ENCODE measurements around the gene SMG6. TPM values are rescaled to one million over a fixed set of nuclear protein-coding genes. Genes with fewer than 3 reads are reported as not detected.

The SMG6 gene
- total and polyA plus RNA-seq, 2 of the 13 experiments (the other 11 are each of a cell fraction or from before 2014, with no cell fraction given): 4.6 to 14.6 TPM

DNA sequence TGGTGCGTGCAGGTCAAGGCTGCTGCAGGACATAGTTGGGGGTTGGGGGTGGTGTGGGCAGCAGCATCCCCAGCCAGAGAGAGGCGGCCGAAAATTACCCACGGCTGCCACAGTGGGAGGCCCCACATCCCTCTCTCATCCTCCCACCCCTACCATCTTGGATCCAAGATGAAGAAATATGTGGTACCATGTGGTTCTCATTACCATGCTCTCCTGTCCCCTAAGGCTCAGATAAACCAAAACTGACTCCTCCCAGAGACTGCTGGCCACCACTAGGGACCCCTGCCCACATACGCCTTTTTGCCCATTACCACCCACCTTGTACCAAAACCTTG lies 128.3 kb downstream of the SMG6 start (continued):
- TF ChIP-seq, protein P1, sequence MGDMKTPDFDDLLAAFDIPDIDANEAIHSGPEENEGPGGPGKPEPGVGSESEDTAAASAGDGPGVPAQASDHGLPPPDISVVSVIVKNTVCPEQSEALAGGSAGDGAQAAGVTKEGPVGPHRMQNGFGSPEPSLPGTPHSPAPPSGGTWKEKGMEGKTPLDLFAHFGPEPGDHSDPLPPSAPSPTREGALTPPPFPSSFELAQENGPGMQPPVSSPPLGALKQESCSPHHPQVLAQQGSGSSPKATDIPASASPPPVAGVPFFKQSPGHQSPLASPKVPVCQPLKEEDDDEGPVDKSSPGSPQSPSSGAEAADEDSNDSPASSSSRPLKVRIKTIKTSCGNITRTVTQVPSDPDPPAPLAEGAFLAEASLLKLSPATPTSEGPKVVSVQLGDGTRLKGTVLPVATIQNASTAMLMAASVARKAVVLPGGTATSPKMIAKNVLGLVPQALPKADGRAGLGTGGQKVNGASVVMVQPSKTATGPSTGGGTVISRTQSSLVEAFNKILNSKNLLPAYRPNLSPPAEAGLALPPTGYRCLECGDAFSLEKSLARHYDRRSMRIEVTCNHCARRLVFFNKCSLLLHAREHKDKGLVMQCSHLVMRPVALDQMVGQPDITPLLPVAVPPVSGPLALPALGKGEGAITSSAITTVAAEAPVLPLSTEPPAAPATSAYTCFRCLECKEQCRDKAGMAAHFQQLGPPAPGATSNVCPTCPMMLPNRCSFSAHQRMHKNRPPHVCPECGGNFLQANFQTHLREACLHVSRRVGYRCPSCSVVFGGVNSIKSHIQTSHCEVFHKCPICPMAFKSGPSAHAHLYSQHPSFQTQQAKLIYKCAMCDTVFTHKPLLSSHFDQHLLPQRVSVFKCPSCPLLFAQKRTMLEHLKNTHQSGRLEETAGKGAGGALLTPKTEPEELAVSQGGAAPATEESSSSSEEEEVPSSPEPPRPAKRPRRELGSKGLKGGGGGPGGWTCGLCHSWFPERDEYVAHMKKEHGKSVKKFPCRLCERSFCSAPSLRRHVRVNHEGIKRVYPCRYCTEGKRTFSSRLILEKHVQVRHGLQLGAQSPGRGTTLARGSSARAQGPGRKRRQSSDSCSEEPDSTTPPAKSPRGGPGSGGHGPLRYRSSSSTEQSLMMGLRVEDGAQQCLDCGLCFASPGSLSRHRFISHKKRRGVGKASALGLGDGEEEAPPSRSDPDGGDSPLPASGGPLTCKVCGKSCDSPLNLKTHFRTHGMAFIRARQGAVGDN (CRISPR knock-in tag; IDR thresholded peaks at IDR 0.05): peak; percentile 58; the same call in 1 of the 2 replicates
- TF ChIP-seq, protein P2, sequence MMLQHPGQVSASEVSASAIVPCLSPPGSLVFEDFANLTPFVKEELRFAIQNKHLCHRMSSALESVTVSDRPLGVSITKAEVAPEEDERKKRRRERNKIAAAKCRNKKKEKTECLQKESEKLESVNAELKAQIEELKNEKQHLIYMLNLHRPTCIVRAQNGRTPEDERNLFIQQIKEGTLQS (CRISPR knock-in tag; IDR thresholded peaks at IDR 0.05): no peak
- TF ChIP-seq ZFP91 (CRISPR knock-in tag; IDR thresholded peaks at IDR 0.05; ENCODE audit: borderline replicate concordance): 0 out of 2 replicates have a peak, but pooled peaks have one; percentile 2
- TF ChIP-seq AHR (CRISPR knock-in tag; IDR thresholded peaks at IDR 0.05): no peak
- TF ChIP-seq ZNF264 (CRISPR knock-in tag; IDR thresholded peaks at IDR 0.05): no peak

Measured in HepG2 (cell line).